ENCODE measurements around the gene KCNG4. TPM values are rescaled to one million over a fixed set of nuclear protein-coding genes. Genes with fewer than 3 reads are reported as not detected.

KCNG4 gene
- total and polyA plus RNA-seq, 8 donors: 0.03 to 0.06 (median 0.04) TPM; not detected in 3

GRCh38 chr16:84267380-84267779 lies 27.6 kb upstream of the KCNG4 start:
- no peaks in the 10 kb centered on the region for H3K9me3 ChIP-seq
- DNase-seq: no peak
- no peak overlapping the region for H3K27ac ChIP-seq
- H3K27me3 ChIP-seq: no peaks in the 10 kb centered on the region
- no peak for TF ChIP-seq CTCF (IDR thresholded peaks at IDR 0.05)
- intact Hi-C loops (cut with DNase I): no loop called here
- no peak for ATAC-seq
- no peaks in the 10 kb centered on the region for H3K36me3 ChIP-seq
- H3K4me3 ChIP-seq: no peak overlapping the region
- H3K4me1 ChIP-seq: no peaks in the 10 kb centered on the region

GRCh38 chr16:84266451-84266850 lies 26.6 kb upstream of the KCNG4 start:
- no peak overlapping the region for H3K27ac ChIP-seq
- no peaks in the 10 kb centered on the region for H3K9me3 ChIP-seq
- peak in 1 of 4 donors; percentile 40 for DNase-seq
- H3K36me3 ChIP-seq: no peaks in the 10 kb centered on the region
- ATAC-seq: peak; percentile 84
- no peaks in the 10 kb centered on the region for H3K4me1 ChIP-seq
- H3K4me3 ChIP-seq: no peak overlapping the region
- no peak for TF ChIP-seq CTCF (IDR thresholded peaks at IDR 0.05)
- intact Hi-C loops (cut with DNase I): no loop called here
- H3K27me3 ChIP-seq: no peaks in the 10 kb centered on the region

- Histone ChIP-seq H3K27ac (no peak overlapping the region), H3K4me3 (no peak overlapping the region), H3K36me3 (no peaks in the 10 kb centered on the region), H3K27me3 (no peaks in the 10 kb centered on the region), H3K4me1 (no peaks in the 10 kb centered on the region), H3K9me3 (no peaks in the 10 kb centered on the region)
- no peak for ATAC-seq
- intact Hi-C loops (cut with DNase I): no loop called here
- no peak for DNase-seq
- no peak for TF ChIP-seq CTCF (IDR thresholded peaks at IDR 0.05)
These were observed 23.1 kb upstream of the KCNG4 start for GRCh38 chr16:84262939-84263338.

- ATAC-seq (no peak), DNase-seq (no peak)
- no peak for TF ChIP-seq CTCF (IDR thresholded peaks at IDR 0.05)
- no peak overlapping the region for H3K27ac ChIP-seq
- no peaks in the 10 kb centered on the region for H3K4me1 ChIP-seq
- H3K9me3 ChIP-seq: no peaks in the 10 kb centered on the region
- H3K4me3 ChIP-seq: no peak overlapping the region
- intact Hi-C loops (cut with DNase I): no loop called here
- H3K36me3 ChIP-seq: no peaks in the 10 kb centered on the region
- H3K27me3 ChIP-seq: no peaks in the 10 kb centered on the region
These were observed 22.2 kb upstream of the KCNG4 start for GRCh38 chr16:84262031-84262430.

- H3K27me3 ChIP-seq: peaks cover 0 to 6% of the 10 kb centered on the region in 2 donors
- no peak for TF ChIP-seq CTCF (IDR thresholded peaks at IDR 0.05)
- intact Hi-C loops (cut with DNase I): no loop called here
- no peaks in the 10 kb centered on the region for H3K4me1 ChIP-seq
- ATAC-seq (no peak), DNase-seq (no peak)
- H3K4me3 ChIP-seq: no peak overlapping the region
- H3K27ac ChIP-seq: no peak overlapping the region
- no peaks in the 10 kb centered on the region for H3K9me3 ChIP-seq
- no peaks in the 10 kb centered on the region for H3K36me3 ChIP-seq
These were observed 21.1 kb upstream of the KCNG4 start for GRCh38 chr16:84260766-84261554.
